Activated T-cell treated with anti-CD3 and anti-CD28 coated beads for 4 hours (primary cell): ENCODE measurements around the gene DOCK3.
"Not testable (repeated sequence)": the region's sequence is repeated elsewhere in the genome, so short reads cannot be mapped to it uniquely, and the experiment has no call there.

Source experiments
- DNase-seq: peaks from one replicate; pipeline ENCODE4 v3.0.0-alpha.2; 2020

The DOCK3 gene

GRCh38 chr3:50901097-50901496 is 226.4 kb downstream of the DOCK3 start:
- not testable (repeated sequence) for DNase-seq

- no peak for DNase-seq
These were observed 238.0 kb downstream of the DOCK3 start for GRCh38 chr3:50912746-50913145.

GRCh38 chr3:50913260-50913659 is 238.5 kb downstream of the DOCK3 start:
- no peak for DNase-seq

- not testable (repeated sequence) for DNase-seq
These were observed 247.3 kb downstream of the DOCK3 start for GRCh38 chr3:50922071-50922470.

GRCh38 chr3:50923955-50924354 is 249.2 kb downstream of the DOCK3 start:
- no peak for DNase-seq

- DNase-seq: no peak
These were observed 249.9 kb downstream of the DOCK3 start for GRCh38 chr3:50924638-50925037.

- DNase-seq: no peak
These were observed 252.1 kb downstream of the DOCK3 start for GRCh38 chr3:50926868-50927267.

GRCh38 chr3:50930371-50931208 is 255.9 kb downstream of the DOCK3 start:
- no peak for DNase-seq

GRCh38 chr3:50932918-50933317 is 258.2 kb downstream of the DOCK3 start:
- DNase-seq: not testable (repeated sequence)

- DNase-seq: no peak
These were observed 261.7 kb downstream of the DOCK3 start for GRCh38 chr3:50936389-50936788.

- no peak for DNase-seq
These were observed 272.7 kb downstream of the DOCK3 start for GRCh38 chr3:50947419-50947818.

GRCh38 chr3:50950591-50950990 is 275.9 kb downstream of the DOCK3 start:
- no peak for DNase-seq

GRCh38 chr3:50953825-50954414 is 279.2 kb downstream of the DOCK3 start:
- DNase-seq: no peak

- DNase-seq: no peak
These were observed 286.7 kb downstream of the DOCK3 start for GRCh38 chr3:50961386-50961785.

- peak; percentile 43 for DNase-seq
These were observed 296.8 kb downstream of the DOCK3 start for GRCh38 chr3:50971487-50971924.

GRCh38 chr3:50972029-50972428 is 297.3 kb downstream of the DOCK3 start:
- no peak for DNase-seq

GRCh38 chr3:50978586-50978985 is 303.9 kb downstream of the DOCK3 start:
- DNase-seq: not testable (repeated sequence)

GRCh38 chr3:50978991-50979667 is 304.4 kb downstream of the DOCK3 start:
- DNase-seq: no peak

- no peak for DNase-seq
These were observed 308.0 kb downstream of the DOCK3 start for GRCh38 chr3:50982540-50983325.

GRCh38 chr3:50983887-50984286 is 309.2 kb downstream of the DOCK3 start:
- DNase-seq: no peak

- DNase-seq: no peak
These were observed 311.2 kb downstream of the DOCK3 start for GRCh38 chr3:50985893-50986292.

GRCh38 chr3:50986726-50987125 is 312.0 kb downstream of the DOCK3 start:
- no peak for DNase-seq

- DNase-seq: no peak
These were observed 319.8 kb downstream of the DOCK3 start for GRCh38 chr3:50994537-50994936.
